ENCODE measurements around the gene PET117.
"Not testable (repeated sequence)": the region's sequence is repeated elsewhere in the genome, so short reads cannot be mapped to it uniquely, and the experiment has no call there.

PET117 gene

GRCh38 chr20:18176318-18176785 is 38.7 kb downstream of the PET117 start:
- Histone ChIP-seq H3K27ac (no peak overlapping the region), H3K4me1 (ENCODE audit: control insufficient read depth in 1 of 2, insufficient read depth in 1 of 2, low read depth in 1 of 2, low read length in 1 of 2) (no peaks in the 10 kb centered on the region), H3K27me3 (no peaks in the 10 kb centered on the region), H3K36me3 (no peaks in the 10 kb centered on the region), H3K4me3 (ENCODE audit: low read depth in 1 of 2, low read length in 1 of 2) (no peak overlapping the region), H3K9me3 (no peaks in the 10 kb centered on the region)
- TF ChIP-seq CTCF (IDR thresholded peaks at IDR 0.05): no peak

- H3K4me3 ChIP-seq (ENCODE audit: low read depth in 1 of 2, low read length in 1 of 2); H3K9me3 ChIP-seq; H3K27ac ChIP-seq; H3K4me1 ChIP-seq (ENCODE audit: control insufficient read depth in 1 of 2, insufficient read depth in 1 of 2, low read depth in 1 of 2, low read length in 1 of 2); H3K27me3 ChIP-seq: not testable (repeated sequence)
- H3K36me3 ChIP-seq: peaks cover 16% of the 10 kb centered on the region
Measured at GRCh38 chr20:18180366-18180765, 42.7 kb downstream of the PET117 start.

- TF ChIP-seq CTCF (IDR thresholded peaks at IDR 0.05): no peak
- no peaks in the 10 kb centered on the region for H3K9me3 ChIP-seq
- peaks cover 18% of the 10 kb centered on the region for H3K36me3 ChIP-seq
Measured at GRCh38 chr20:18180815-18181214, 43.2 kb downstream of the PET117 start.

GRCh38 chr20:18187020-18187419 is 49.4 kb downstream of the PET117 start:
- no peak for TF ChIP-seq CTCF (IDR thresholded peaks at IDR 0.05)
- Histone ChIP-seq H3K36me3 (peaks cover 42% of the 10 kb centered on the region), H3K27ac (no peak overlapping the region), H3K9me3 (no peaks in the 10 kb centered on the region), H3K4me3 (ENCODE audit: low read depth in 1 of 2, low read length in 1 of 2) (no peak overlapping the region), H3K27me3 (no peaks in the 10 kb centered on the region), H3K4me1 (ENCODE audit: control insufficient read depth in 1 of 2, insufficient read depth in 1 of 2, low read depth in 1 of 2, low read length in 1 of 2) (no peaks in the 10 kb centered on the region)

More at GRCh38 chr20:18180815-18181214, 43.2 kb downstream of the PET117 start:
- no peak overlapping the region for H3K27ac ChIP-seq
- no peaks in the 10 kb centered on the region for H3K4me1 ChIP-seq (ENCODE audit: control insufficient read depth in 1 of 2, insufficient read depth in 1 of 2, low read depth in 1 of 2, low read length in 1 of 2)
- H3K27me3 ChIP-seq: no peaks in the 10 kb centered on the region
- H3K4me3 ChIP-seq (ENCODE audit: low read depth in 1 of 2, low read length in 1 of 2): no peak overlapping the region

GRCh38 chr20:18188434-18188833 is 50.8 kb downstream of the PET117 start:
- no peak overlapping the region for H3K4me3 ChIP-seq (ENCODE audit: low read depth in 1 of 2, low read length in 1 of 2)
- peaks cover 37% of the 10 kb centered on the region for H3K36me3 ChIP-seq

More at GRCh38 chr20:18188434-18188833, 50.8 kb downstream of the PET117 start:
- H3K9me3 ChIP-seq: no peaks in the 10 kb centered on the region
- no peak for TF ChIP-seq CTCF (IDR thresholded peaks at IDR 0.05)
- H3K27ac ChIP-seq: no peak overlapping the region
- H3K27me3 ChIP-seq: no peaks in the 10 kb centered on the region
- no peaks in the 10 kb centered on the region for H3K4me1 ChIP-seq (ENCODE audit: control insufficient read depth in 1 of 2, insufficient read depth in 1 of 2, low read depth in 1 of 2, low read length in 1 of 2)
